Heart left ventricle (tissue), 16 donors: ENCODE data around the gene ST6GALNAC4. TPM values are rescaled to one million over a fixed set of nuclear protein-coding genes. Genes with fewer than 3 reads are reported as not detected.

Experiments used
- ATAC-seq, 4 donors: fragments of 200-7000 bp; cut with Tn5 transposase; one replicate each; pipeline ENCODE4 v1.9.1; 2020 to 2022; ENCODE audit warnings: moderate library complexity in 4 of 4, mild to moderate bottlenecking in 3 of 4, moderate number of reproducible peaks in 1 of 4
- DNase-seq, 5 donors: peaks; one replicate each; pipeline ENCODE4 v3.0.0-alpha.2; 2020
- H3K27ac ChIP-seq, 12 donors: fragments of 200-600 bp; sonication (generic) in 4 of 12; one replicate each; pipeline versions ENCODE4 v1.5.0 to v1.8.0; 2016 to 2022; ENCODE audit warnings: mild to moderate bottlenecking in 2 of 12
- H3K27me3 ChIP-seq, 9 donors: fragments of 200-600 bp; sonication (generic) in 2 of 9; one replicate each; pipeline versions ENCODE4 v1.5.1 to v1.8.0; 2016 to 2022; ENCODE audit warnings: mild to moderate bottlenecking in 3 of 9
- H3K36me3 ChIP-seq, 9 donors: fragments of 200-600 bp; sonication (generic) in 2 of 9; one replicate each; pipeline versions ENCODE4 v1.5.0 to v1.8.0; 2018 to 2022; ENCODE audit warnings: mild to moderate bottlenecking in 2 of 9
- H3K4me1 ChIP-seq, 12 donors: fragments of 200-600 bp; sonication (generic) in 4 of 12; one replicate each; pipeline versions ENCODE4 v1.5.0 to v1.8.0; 2016 to 2022; ENCODE audit warnings: mild to moderate bottlenecking in 3 of 12
- H3K4me3 ChIP-seq, 12 donors: fragments of 200-600 bp; sonication (generic) in 4 of 12; one replicate each; pipeline versions ENCODE4 v1.5.0 to v1.8.0; 2017 to 2022; ENCODE audit warnings: mild to moderate bottlenecking in 9 of 12, moderate library complexity in 4 of 12
- H3K9me3 ChIP-seq, 12 donors: fragments of 200-600 bp; sonication (generic) in 4 of 12; one replicate each; pipeline versions ENCODE4 v1.5.0 to v1.8.0; 2016 to 2022; ENCODE audit warnings: mild to moderate bottlenecking in 1 of 12
- POLR2A ChIP-seq, 2 donors: fragments of 450-650 bp; IDR thresholded peaks; one replicate each; pipeline ENCODE4 v1.6.1; 2017; ENCODE audit warnings: antibody characterized with exemption in 2 of 2, mild to moderate bottlenecking in 2 of 2, moderate library complexity in 2 of 2
- WGBS, 4 donors: extraction: QIAGEN DNeasy Blood & Tissue Kit in 2 of 4; methylation state at CpG; one replicate each; pipeline versions ENCODE4 v1.1.5 to v1.1.7; 2013 to 2018; 5-methylcytosine and 5-hydroxymethylcytosine counted together
- intact Hi-C, 10 donors: fragments of 100-400 bp; cut with DNase I; formaldehyde crosslinking; loops; one replicate each; pipeline versions ENCODE4 v1.11.1 to v1.14.2; 2022
- polyA plus RNA-seq, 2 donors: library from polyadenylated mRNA; stranded (reverse); fragments of 200-250 nt; gene quantifications; one replicate each; pipeline ENCODE4 v1.2.3, GENCODE V29; 2013
- total RNA-seq, 9 donors: library from RNA; depleted of rRNA in 2 of 9; stranded (reverse); fragments of >200 nt in 2 of 9; fragmentation: NEBNext Ultra II Directional in 3 of 9; extraction: Animal tissue kit (Norgen Biotek cat#: 25700) in 3 of 9; gene quantifications; one replicate each; pipeline versions ENCODE4 v1.1.0 to v1.2.4, GENCODE V29; 2016 to 2023
- TF ChIP-seq, protein P1 (sequence below), 12 donors: fragments of 200-600 bp; sonication (generic) in 4 of 12; IDR thresholded peaks; one replicate each; pipeline versions ENCODE4 v1.5.0 to v1.8.0; 2018 to 2022; ENCODE audit warnings: antibody characterized with exemption in 12 of 12, mild to moderate bottlenecking in 5 of 12
- donor health status: ischemic (EF 13 %, LVEDD 7.1; RV severe dilation, severe dysfunction).
- donor health status: healthy with polysubstance abuse.
- donor health status: DM: no; HTN: yes; CAD: no.
- donor health status: DM: no; HTN: no; CAD: no.
- donor health status: ischemic (EF 25% LVEDD 6.9; RV normal size, moderate dysfunction).
- donor health status: ischemic (EF 25% LVEDD 5.7; RV mildly dilated, moderate dysfunction).
- donor health status: healthy.
- donor health status: DM: yes; HTN: yes; CAD: no.
- donor health status: ischemic (EF 35%, LVEDD 5.7; RV mildly dilated, moderate dysfunction).
- donor health status: nonischemic (EF 11% LVEDD 7.7; RV severe dilation, severe dysfunction).
- donor health status: DM: yes; HTN: yes; CAD: no.
- donor health status: PGD.
- donor health status: ischemic (EF 29% LVEDD 5.4; RV normal size, mild dysfunction).
- donor health status: nonischemic (EF 23%, LVEDD 6.1; RV moderate dilation, normal function).

The ST6GALNAC4 gene
- total and polyA plus RNA-seq, 11 donors: 17.0 to 72.0 (median 42.6) TPM

DNA sequence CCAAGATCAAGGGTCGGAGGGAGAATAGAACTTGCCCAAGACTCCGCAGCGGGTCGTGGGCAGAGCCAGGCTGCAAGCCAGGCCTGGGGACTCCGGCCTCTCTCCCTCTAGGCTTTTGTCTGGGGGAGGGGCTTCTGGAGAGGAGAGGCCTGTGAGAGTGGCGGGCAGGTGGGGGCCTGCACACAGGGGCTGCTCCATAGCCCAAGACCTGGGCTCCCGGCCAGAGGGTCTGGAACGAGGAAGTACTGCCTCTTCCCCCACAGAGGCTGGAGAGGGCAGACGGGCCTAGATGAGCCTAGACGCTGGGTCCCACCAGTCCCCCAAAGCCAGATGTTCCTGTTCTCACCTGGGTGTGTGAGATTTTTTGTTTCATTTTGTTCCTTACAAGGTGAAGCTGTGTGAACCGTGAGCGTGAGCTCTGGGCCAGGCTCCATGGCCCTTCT is 12.3 kb downstream of the ST6GALNAC4 start:
- H3K4me1 ChIP-seq: peaks cover 9 to 62% (median 42%) of the 10 kb centered on the region in 12 donors
- peak overlapping the region; percentile 67 to 93 (median 81) for H3K27ac ChIP-seq
- peaks cover 0 to 18% (median 13%) of the 10 kb centered on the region in 9 donors for H3K36me3 ChIP-seq
- peak in 1 of 5 donors; percentile 66 for DNase-seq
- no peaks in the 10 kb centered on the region for H3K27me3 ChIP-seq
- peak in 3 of 4 donors; percentile 5 to 34 (median 18) for ATAC-seq
- intact Hi-C loops: no loop called here
- H3K9me3 ChIP-seq: no peaks in the 10 kb centered on the region
- 36 to 51% (median 43%) methylated on average over 10 to 12 of the region's 12 CpGs for WGBS, 4 donors
- peak overlapping the region in 3 of 12 donors; percentile 16 to 51 (median 28) for H3K4me3 ChIP-seq
- TF ChIP-seq POLR2A (IDR thresholded peaks at IDR 0.05): no peak
- TF ChIP-seq, protein P1, sequence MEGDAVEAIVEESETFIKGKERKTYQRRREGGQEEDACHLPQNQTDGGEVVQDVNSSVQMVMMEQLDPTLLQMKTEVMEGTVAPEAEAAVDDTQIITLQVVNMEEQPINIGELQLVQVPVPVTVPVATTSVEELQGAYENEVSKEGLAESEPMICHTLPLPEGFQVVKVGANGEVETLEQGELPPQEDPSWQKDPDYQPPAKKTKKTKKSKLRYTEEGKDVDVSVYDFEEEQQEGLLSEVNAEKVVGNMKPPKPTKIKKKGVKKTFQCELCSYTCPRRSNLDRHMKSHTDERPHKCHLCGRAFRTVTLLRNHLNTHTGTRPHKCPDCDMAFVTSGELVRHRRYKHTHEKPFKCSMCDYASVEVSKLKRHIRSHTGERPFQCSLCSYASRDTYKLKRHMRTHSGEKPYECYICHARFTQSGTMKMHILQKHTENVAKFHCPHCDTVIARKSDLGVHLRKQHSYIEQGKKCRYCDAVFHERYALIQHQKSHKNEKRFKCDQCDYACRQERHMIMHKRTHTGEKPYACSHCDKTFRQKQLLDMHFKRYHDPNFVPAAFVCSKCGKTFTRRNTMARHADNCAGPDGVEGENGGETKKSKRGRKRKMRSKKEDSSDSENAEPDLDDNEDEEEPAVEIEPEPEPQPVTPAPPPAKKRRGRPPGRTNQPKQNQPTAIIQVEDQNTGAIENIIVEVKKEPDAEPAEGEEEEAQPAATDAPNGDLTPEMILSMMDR (IDR thresholded peaks at IDR 0.05): no peak

DNA sequence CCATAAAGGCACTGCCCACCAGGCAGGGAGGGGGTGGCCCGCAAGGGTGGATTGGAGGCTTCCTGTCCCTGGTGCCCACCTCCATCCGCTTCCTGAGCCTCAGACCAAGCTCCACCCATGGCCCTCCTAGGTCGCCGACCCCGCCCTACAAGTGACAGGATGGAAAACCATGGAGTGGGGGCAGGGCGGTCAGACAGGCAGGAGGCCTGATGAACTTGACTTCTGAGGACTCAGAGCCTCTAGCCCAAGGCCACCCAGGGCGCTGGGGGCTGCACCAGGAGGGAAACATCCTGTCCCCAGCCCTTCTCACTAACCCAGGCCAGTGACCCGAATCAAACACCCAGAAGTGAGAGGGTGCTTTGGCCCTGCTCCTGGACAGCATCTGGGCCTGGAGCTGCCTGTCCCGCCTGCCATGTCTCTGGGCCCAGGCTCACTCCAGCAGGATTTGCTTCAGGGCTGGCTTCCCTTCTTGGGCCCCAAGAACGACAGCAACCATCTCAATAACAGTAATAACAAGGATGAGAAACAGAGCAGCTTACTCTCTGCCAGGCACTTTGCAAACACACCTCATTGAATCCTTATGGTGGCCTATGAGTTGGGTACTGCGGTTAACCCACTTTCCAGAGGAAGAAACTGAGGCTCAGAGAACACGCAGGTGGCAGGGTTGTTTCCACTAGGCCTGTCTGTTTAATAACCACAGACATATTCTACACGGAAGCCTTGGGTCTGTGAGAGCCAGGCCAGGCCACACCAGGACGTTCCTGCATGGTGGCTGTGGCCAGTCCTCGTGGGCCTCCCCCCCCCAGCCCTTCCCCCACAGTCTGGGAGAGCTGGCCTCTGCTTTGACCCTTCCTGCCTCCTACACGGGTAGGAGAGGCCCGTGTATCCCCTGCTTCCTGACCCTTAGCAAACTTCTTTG is 13.0 kb downstream of the ST6GALNAC4 start:
- Histone ChIP-seq H3K4me3 (peak overlapping the region in 3 of 12 donors; percentile 16 to 51 (median 28)), H3K36me3 (peaks cover 0 to 12% (median 11%) of the 10 kb centered on the region in 9 donors), H3K9me3 (no peaks in the 10 kb centered on the region), H3K27me3 (no peaks in the 10 kb centered on the region), H3K27ac (peak overlapping the region; percentile 67 to 93 (median 81)), H3K4me1 (peaks cover 9 to 62% (median 42%) of the 10 kb centered on the region in 12 donors)
- DNase-seq (peak; percentile 83 to 91 (median 87)), ATAC-seq (peak; percentile 39 to 80 (median 54))
- TF ChIP-seq, protein P1 (IDR thresholded peaks at IDR 0.05): no peak
- TF ChIP-seq POLR2A (IDR thresholded peaks at IDR 0.05): peak in 1 of 2 donors; percentile 46
- 39 to 57% (median 44%) methylated on average over 6 to 17 of the region's 17 CpGs for WGBS, 4 donors
- intact Hi-C loops: no loop called here

DNA sequence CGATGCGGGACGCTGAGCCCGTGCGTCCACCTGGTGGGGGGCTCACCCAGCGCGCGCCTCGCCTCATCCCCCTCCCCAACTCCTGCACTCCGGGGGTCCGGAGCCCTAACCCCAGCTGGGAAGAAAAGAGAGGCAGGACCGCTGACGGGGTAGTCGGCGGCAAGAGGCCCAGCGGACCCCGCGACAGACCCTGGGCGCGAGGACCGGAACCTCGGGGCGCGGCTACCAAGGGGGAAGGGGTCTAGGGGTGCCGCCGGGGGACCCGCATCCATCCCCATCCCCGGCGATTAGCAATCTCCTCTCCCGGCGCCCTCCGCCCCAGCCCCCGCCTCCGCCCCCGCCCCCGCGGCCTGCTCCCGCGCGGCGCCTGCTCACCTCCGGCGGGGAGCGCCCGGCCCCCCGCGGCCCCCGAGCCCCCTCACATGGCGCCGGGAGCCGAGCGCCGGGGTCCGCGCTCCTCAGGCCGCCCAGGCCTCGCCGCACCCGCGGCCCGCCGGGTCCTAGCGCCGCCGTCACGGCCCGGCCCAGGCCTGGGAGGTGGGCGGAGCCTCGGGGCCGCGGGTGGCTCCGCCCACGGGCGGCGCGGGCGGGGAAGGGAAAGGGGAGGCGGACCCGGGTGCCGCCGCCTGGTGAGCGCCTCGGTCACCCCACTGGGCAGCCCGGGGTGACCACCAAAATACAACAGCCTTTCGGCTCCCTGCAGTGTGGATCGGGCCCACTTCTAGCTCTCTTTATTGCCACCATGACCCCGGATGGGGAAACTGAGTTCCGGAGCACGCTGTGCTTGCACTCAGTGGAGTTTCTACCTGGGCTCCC is 17.5 kb downstream of the ST6GALNAC4 start, which contains the start of gene ST6GALNAC6:
ST6GALNAC6 (minus strand) TSS at position 476 of the 816 bp plus-strand sequence. CDS start 1,622 bp downstream, outside the sequence.
- intact Hi-C loops: no loop called here
- Histone ChIP-seq H3K27me3 (no peaks in the 10 kb centered on the region), H3K9me3 (peaks cover 0 to 3% (median 0%) of the 10 kb centered on the region in 12 donors), H3K27ac (peak within 1 kb of the TSS; percentile 84 to 97 (median 93)), H3K4me3 (peak within 1 kb of the TSS; percentile 57 to 98 (median 94)), H3K36me3 (peaks cover 0 to 22% (median 19%) of the 10 kb centered on the region in 9 donors), H3K4me1 (peaks cover 7 to 56% (median 46%) of the 10 kb centered on the region in 12 donors)
- DNase-seq (peak; percentile 78 to 91 (median 81)), ATAC-seq (peak; percentile 59 to 88 (median 73))
- TF ChIP-seq, protein P1 (IDR thresholded peaks at IDR 0.05): peak in 5 of 12 donors; percentile 7 to 30 (median 16)
- TF ChIP-seq POLR2A (IDR thresholded peaks at IDR 0.05): peak in 1 of 2 donors; percentile 58
- 1 to 3% (median 1%) methylated on average over 17 to 89 of the region's 89 CpGs for WGBS, 4 donors
